AG04450 (cell line): ENCODE data around the gene SLC29A4. TPM values are rescaled to one million over a fixed set of nuclear protein-coding genes. Genes with fewer than 3 reads are reported as not detected.

ENCODE experiments used
- CTCF ChIA-PET: fragments of 300-600, 350-600 bp; formaldehyde crosslinking; extraction: SDS; loops from one replicate; lab custom pipeline; 2022; ENCODE audit warnings: antibody characterized with exemption, inconsistent platforms; lab: Charles Lee
- POLR2A ChIA-PET: fragments of 350-600 bp; formaldehyde crosslinking; extraction: SDS; loops from one replicate; lab custom pipeline; 2021; ENCODE audit warnings: antibody characterized with exemption, inconsistent platforms; lab: Yijun Ruan, JAX
- DNase-seq: peaks from one replicate; pipeline ENCODE4 v3.0.0-alpha.2; 2011; ENCODE audit warnings: low read depth, low spot score
- H3K27ac ChIP-seq: one replicate; pipeline ENCODE4 v1.5.1; 2012; ENCODE audit warnings: low read depth, low read length, control low read depth
- H3K27me3 ChIP-seq: one replicate; pipeline ENCODE4 v1.6.0; 2012; ENCODE audit warnings: low read length; ENCODE audit not compliant: control insufficient read depth, insufficient read depth
- H3K4me3 ChIP-seq: 2 replicates; pipeline ENCODE4 v1.5.1; 2011; ENCODE audit warnings: mild to moderate bottlenecking, low read depth, low read length, control low read depth
- H3K9me3 ChIP-seq: 2 replicates; pipeline ENCODE4 v1.5.1; 2012; ENCODE audit warnings: low read length; ENCODE audit not compliant: control insufficient read depth, insufficient read depth
- CTCF ChIP-seq: IDR thresholded peaks from 2 replicates; pipeline ENCODE4 v1.5.1; 2011; ENCODE audit warnings: low read depth, low read length, control low read depth, inconsistent platforms
- polyA plus RNA-seq: library from polyadenylated mRNA; depleted of rRNA; stranded (reverse); fragments of >200 nt; gene quantifications from 2 replicates; pipeline ENCODE4 v1.2.3, GENCODE V29; 2011; rRNA removed

SLC29A4 gene
- polyA plus RNA-seq, 1 experiment = 4.5 TPM

- Histone ChIP-seq H3K9me3 (peaks cover 3% of the 10 kb centered on the region; the same call in 1 of the 2 replicates), H3K4me3 (no peak overlapping the region), H3K27ac (no peak overlapping the region), H3K27me3 (no peaks in the 10 kb centered on the region)
- POLR2A ChIA-PET = interaction anchor here (0.6 kb wide), 1 partner anchor 9 kb away, joined by 3 read pairs; no protein-coding TSS in a partner anchor
- CTCF ChIA-PET = interaction anchor here (1.4 kb wide), 1 partner anchor 14 kb away, joined by 7 read pairs; no protein-coding TSS in a partner anchor
- TF ChIP-seq CTCF = no peak
- no peak for DNase-seq
Measured at GRCh38 chr7:5351507-5352265, 68.9 kb downstream of the SLC29A4 start.

GRCh38 chr7:5352440-5353010 lies 69.8 kb downstream of the SLC29A4 start:
- H3K27me3 ChIP-seq = no peaks in the 10 kb centered on the region
- no peak for DNase-seq
- H3K27ac ChIP-seq = no peak overlapping the region
- H3K9me3 ChIP-seq = peaks cover 3% of the 10 kb centered on the region; the same call in 1 of the 2 replicates
- no peak overlapping the region for H3K4me3 ChIP-seq
- TF ChIP-seq CTCF = no peak
- ChIA-PET POLR2A (no interaction called here), CTCF (no interaction called here)

GRCh38 chr7:5354460-5355232 lies 71.9 kb downstream of the SLC29A4 start:
- Histone ChIP-seq H3K27me3 (no peaks in the 10 kb centered on the region), H3K4me3 (no peak overlapping the region), H3K9me3 (peaks cover 3% of the 10 kb centered on the region; the same call in 1 of the 2 replicates), H3K27ac (no peak overlapping the region)
- no peak for TF ChIP-seq CTCF
- DNase-seq = no peak
- POLR2A ChIA-PET = interaction anchor here (0.6 kb wide), 1 partner anchor 140 kb away, joined by 4 read pairs; no protein-coding TSS in a partner anchor
- CTCF ChIA-PET = interaction anchor here (1.3 to 1.8 kb wide), 2 partner anchors 9 to 114 kb away, joined by 4 to 5 read pairs; no protein-coding TSS in a partner anchor

Other genes with a start within 250 kb of the SLC29A4 start
- 4.4 and 6.1 TPM in 2 replicates for gene RBAK, start 237.1 kb upstream of the SLC29A4 start, polyA plus RNA-seq
- 74.5 and 75.2 TPM in 2 replicates for gene WIPI2, start 92.7 kb upstream of the SLC29A4 start, polyA plus RNA-seq
- gene TNRC18, start 140.9 kb downstream of the SLC29A4 start, polyA plus RNA-seq = 13.4 and 15.6 TPM in 2 replicates
- 3.7 and 4.8 TPM in 2 replicates for gene FBXL18, start 230.9 kb downstream of the SLC29A4 start, polyA plus RNA-seq
- 2,643 and 4,109 TPM in 2 replicates for gene ACTB, start 247.7 kb downstream of the SLC29A4 start, polyA plus RNA-seq